ENCODE data around the gene FYN.

The FYN gene

DNA sequence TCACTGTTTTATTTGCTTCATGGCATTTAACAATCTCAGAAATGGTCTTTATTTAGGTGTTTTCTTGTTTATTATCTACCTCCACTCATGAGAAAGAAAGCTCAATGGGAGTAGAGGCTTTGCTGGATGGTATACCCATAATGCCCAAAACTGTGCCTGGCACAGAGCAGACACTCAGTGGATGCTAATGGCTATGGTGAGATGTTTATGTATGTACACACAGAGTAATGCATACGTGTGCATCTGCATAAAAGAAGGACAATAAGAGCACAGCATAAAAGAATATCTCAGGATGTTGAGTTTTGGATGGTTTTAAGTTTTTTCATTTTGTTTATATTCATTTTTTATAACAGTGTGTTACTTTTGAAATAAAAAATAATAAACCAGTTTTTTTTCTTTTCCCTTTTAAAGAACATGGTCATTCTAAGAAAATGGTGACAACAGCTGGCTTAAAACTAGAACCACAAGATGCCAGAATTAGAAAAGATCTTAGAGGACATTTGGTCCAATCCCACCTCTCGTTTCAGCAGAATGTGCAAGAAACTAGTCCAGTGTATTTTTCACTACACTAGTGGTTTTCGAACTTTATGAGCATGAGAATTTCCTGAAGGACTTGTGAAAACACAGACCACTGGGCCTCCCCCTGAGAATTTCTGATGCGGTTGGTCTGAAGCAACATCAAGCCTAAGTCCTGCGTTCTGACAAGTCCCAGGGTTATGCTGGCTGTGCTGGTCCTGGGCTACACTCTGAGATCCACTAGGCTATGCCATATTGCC, 131.9 kb downstream of the FYN start:
- no peak for DNase-seq (ENCODE audit: low read depth)
- TF ChIP-seq, protein P1, sequence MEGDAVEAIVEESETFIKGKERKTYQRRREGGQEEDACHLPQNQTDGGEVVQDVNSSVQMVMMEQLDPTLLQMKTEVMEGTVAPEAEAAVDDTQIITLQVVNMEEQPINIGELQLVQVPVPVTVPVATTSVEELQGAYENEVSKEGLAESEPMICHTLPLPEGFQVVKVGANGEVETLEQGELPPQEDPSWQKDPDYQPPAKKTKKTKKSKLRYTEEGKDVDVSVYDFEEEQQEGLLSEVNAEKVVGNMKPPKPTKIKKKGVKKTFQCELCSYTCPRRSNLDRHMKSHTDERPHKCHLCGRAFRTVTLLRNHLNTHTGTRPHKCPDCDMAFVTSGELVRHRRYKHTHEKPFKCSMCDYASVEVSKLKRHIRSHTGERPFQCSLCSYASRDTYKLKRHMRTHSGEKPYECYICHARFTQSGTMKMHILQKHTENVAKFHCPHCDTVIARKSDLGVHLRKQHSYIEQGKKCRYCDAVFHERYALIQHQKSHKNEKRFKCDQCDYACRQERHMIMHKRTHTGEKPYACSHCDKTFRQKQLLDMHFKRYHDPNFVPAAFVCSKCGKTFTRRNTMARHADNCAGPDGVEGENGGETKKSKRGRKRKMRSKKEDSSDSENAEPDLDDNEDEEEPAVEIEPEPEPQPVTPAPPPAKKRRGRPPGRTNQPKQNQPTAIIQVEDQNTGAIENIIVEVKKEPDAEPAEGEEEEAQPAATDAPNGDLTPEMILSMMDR (IDR thresholded peaks at IDR 0.05; ENCODE audit: low read depth, low read length, missing control alignments) = no peak
- H3K4me3 ChIP-seq (ENCODE audit: low read depth, low read length) = no peak overlapping the region

DNA sequence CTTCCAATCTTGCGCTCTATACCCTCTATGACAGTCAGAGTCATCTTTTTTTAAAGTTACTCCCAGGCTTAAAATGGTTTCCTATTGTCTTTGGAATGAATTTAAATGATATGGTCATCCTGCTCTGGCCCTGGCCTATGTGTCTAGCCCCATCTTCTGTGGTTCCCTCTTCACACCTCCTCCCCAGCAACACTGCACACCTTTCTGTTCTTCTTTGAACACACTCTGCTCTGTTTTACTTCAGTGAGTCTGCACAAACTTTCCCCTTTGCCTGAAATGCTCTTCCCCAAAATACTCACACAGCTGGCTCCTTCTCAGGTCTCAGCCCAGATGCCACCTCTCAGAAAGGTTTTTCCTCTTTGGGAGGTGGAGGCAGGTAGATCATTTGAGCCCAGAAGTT, 132.7 kb downstream of the FYN start:
- TF ChIP-seq, protein P1 (IDR thresholded peaks at IDR 0.05; ENCODE audit: low read depth, low read length, missing control alignments) = no peak
- no peak for DNase-seq (ENCODE audit: low read depth)
- no peak overlapping the region for H3K4me3 ChIP-seq (ENCODE audit: low read depth, low read length)

DNA sequence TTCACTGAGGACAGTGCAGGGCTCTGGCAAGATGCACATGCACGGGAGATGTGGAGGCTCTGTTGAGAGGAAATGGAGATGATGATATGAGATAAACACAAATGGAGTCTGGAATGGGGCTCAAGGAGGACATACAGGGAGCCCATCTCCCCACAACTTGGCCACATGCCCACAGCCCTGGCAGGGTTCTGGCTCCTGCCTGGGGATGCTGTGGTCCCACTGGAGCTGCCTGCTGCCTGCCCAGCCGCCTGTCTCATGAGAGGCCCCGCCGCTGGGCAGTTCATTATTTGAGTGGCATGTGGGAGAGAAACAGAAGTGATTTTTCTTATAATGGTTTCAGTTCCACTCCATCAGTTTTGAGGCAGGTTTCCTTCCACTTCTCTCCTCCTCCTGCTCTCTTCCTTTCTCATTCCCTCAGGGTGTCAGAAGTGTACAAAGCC, 134.0 kb downstream of the FYN start:
- TF ChIP-seq, protein P1 (IDR thresholded peaks at IDR 0.05; ENCODE audit: low read depth, low read length, missing control alignments) = no peak
- DNase-seq (ENCODE audit: low read depth) = no peak
- no peak overlapping the region for H3K4me3 ChIP-seq (ENCODE audit: low read depth, low read length)

DNA sequence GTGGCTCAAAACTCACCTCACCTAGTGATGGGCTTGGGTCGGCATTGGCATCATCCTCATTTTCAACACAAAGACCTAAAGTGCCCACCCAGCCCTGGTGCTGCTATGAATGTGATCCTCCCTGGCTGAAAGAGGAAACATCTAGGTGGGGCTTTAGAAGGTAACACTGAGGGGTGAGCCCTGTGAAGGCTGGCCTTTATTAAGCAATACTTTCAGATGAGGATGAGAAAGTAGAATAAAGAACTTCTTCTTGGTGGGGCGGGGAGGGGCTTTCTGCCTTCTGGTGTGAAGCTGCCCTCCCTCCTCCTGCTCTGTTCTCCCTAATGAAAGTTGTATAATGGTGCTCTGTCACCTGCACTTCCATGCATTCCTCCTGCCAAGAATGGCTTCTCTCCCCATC, 134.6 kb downstream of the FYN start:
- H3K4me3 ChIP-seq (ENCODE audit: low read depth, low read length) = no peak overlapping the region
- TF ChIP-seq, protein P1 (IDR thresholded peaks at IDR 0.05; ENCODE audit: low read depth, low read length, missing control alignments) = no peak
- DNase-seq (ENCODE audit: low read depth) = no peak

DNA sequence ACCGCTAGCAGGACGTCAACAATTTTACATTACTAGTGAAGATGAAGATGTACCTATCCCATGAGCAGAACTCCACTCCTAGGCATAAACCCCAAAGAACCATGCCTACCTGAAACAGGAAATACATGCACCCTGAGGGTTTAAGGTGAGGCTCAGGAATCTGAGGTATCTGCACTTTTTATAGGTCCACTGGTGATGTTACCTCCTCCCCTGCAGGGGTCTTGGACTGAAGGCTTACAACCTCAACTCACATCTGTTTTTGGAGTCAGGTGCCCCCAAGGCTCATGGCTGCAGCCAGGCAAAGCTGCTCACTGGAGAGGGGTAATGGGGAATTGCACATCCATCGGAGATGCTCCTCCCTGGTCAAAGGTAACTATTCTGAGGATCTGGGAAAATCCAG, 135.1 kb downstream of the FYN start:
- no peak overlapping the region for H3K4me3 ChIP-seq (ENCODE audit: low read depth, low read length)
- no peak for DNase-seq (ENCODE audit: low read depth)
- TF ChIP-seq, protein P1 (IDR thresholded peaks at IDR 0.05; ENCODE audit: low read depth, low read length, missing control alignments) = no peak

DNA sequence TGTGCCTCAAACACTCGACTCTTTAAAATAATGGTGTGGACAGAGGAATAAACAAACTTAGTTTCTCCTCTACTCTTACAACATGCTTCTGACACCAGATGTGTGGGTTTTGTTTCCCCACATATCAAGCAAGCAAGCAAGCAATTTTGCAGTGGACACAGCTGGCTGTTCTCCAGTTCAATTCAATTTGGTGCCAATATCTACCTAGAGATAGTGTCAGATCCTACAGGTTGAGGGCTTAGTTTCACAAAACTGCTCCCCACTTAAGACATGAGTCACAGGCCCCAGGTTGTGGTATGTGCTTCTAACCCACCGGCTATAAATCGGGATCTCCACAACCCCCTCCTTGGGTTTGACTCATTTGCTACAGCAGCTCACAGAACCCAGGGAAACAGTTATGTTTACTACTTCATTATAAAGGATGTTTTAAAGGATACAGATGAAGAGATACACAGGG, 136.2 kb downstream of the FYN start:
- no peak overlapping the region for H3K4me3 ChIP-seq (ENCODE audit: low read depth, low read length)
- DNase-seq (ENCODE audit: low read depth) = no peak
- TF ChIP-seq, protein P1 (IDR thresholded peaks at IDR 0.05; ENCODE audit: low read depth, low read length, missing control alignments) = no peak

Measured in GM12864 (cell line).